Measurements from ENCODE around the gene SLC24A3.

Gene SLC24A3

GRCh38 chr20:19562426-19562825 is 350.0 kb downstream of the SLC24A3 start:
- no peak for DNase-seq

GRCh38 chr20:19564261-19564660 is 351.8 kb downstream of the SLC24A3 start:
- no peak for DNase-seq

- no peak for DNase-seq
Observed at GRCh38 chr20:19565736-19566135, 353.3 kb downstream of the SLC24A3 start.

GRCh38 chr20:19566226-19566945 is 353.9 kb downstream of the SLC24A3 start:
- DNase-seq = no peak

- DNase-seq = no peak
Observed at GRCh38 chr20:19568128-19568527, 355.7 kb downstream of the SLC24A3 start.

GRCh38 chr20:19571996-19572395 is 359.6 kb downstream of the SLC24A3 start:
- DNase-seq = no peak

- no peak for DNase-seq
Observed at GRCh38 chr20:19577692-19578091, 365.2 kb downstream of the SLC24A3 start.

- DNase-seq = no peak
Observed at GRCh38 chr20:19582782-19583181, 370.3 kb downstream of the SLC24A3 start.

- peak; percentile 21 for DNase-seq
Observed at GRCh38 chr20:19583532-19584175, 371.2 kb downstream of the SLC24A3 start.

- no peak for DNase-seq
Observed at GRCh38 chr20:19588241-19588640, 375.8 kb downstream of the SLC24A3 start.

- no peak for DNase-seq
Observed at GRCh38 chr20:19588732-19589131, 376.3 kb downstream of the SLC24A3 start.

GRCh38 chr20:19589787-19590362 is 377.4 kb downstream of the SLC24A3 start:
- DNase-seq = no peak

GRCh38 chr20:19590382-19590781 is 377.9 kb downstream of the SLC24A3 start:
- DNase-seq = no peak

GRCh38 chr20:19593762-19594161 is 381.3 kb downstream of the SLC24A3 start:
- DNase-seq = no peak

- no peak for DNase-seq
Observed at GRCh38 chr20:19594896-19595295, 382.5 kb downstream of the SLC24A3 start.

- DNase-seq = no peak
Observed at GRCh38 chr20:19598117-19598850, 385.8 kb downstream of the SLC24A3 start.

GRCh38 chr20:19599200-19599599 is 386.8 kb downstream of the SLC24A3 start:
- DNase-seq = no peak

GRCh38 chr20:19600042-19600441 is 387.6 kb downstream of the SLC24A3 start:
- no peak for DNase-seq

GRCh38 chr20:19601126-19601810 is 388.8 kb downstream of the SLC24A3 start:
- DNase-seq = no peak

- peak; percentile 52 for DNase-seq
Observed at GRCh38 chr20:19602675-19603375, 390.4 kb downstream of the SLC24A3 start.

- DNase-seq = peak; percentile 69
Observed at GRCh38 chr20:19603376-19603750, 390.9 kb downstream of the SLC24A3 start.

- DNase-seq = no peak
Observed at GRCh38 chr20:19605786-19606485, 393.5 kb downstream of the SLC24A3 start.

Data from NCI-H510A (cell line).